Brain microvascular endothelial cell (primary cell): ENCODE data around the gene RPS4Y1.
"Not testable (repeated sequence)": the region's sequence is repeated elsewhere in the genome, so short reads cannot be mapped to it uniquely, and the experiment has no call there.

Experiments used
- DNase-seq: peaks from one replicate; pipeline ENCODE4 v3.0.0-alpha.2; 2020
- H3K27ac ChIP-seq: fragments of 250-450 bp; sonication (Bioruptor Pico); 2 replicates; pipeline ENCODE4 v1.5.1; 2020; ENCODE audit warnings: mild to moderate bottlenecking, moderate library complexity
- H3K27me3 ChIP-seq: fragments of 250-450 bp; sonication (Bioruptor Pico); replicated peaks from 2 replicates; pipeline ENCODE4 v1.5.1; 2020; ENCODE audit warnings: mild to moderate bottlenecking
- H3K36me3 ChIP-seq: fragments of 250-450 bp; sonication (Bioruptor Pico); replicated peaks from 2 replicates; pipeline ENCODE4 v1.5.1; 2020; ENCODE audit warnings: mild to moderate bottlenecking
- H3K4me3 ChIP-seq: 2 replicates; pipeline ENCODE4 v1.5.1; 2011; ENCODE audit warnings: low read depth, mild to moderate bottlenecking, control low read depth, low read length, moderate library complexity
- in situ Hi-C: cut with HindIII; loops from 2 replicates; pipeline ENCODE4 v1.10.0; 2017; ENCODE audit warnings: low sequenced_read_pairs, low pct_ligation_motif_present
- TF ChIP-seq, protein P1 (sequence below): IDR thresholded peaks from 2 replicates; pipeline ENCODE4 v1.5.1; 2011; ENCODE audit warnings: low read depth, mild to moderate bottlenecking, moderate library complexity, low read length, control low read depth, inconsistent platforms; ENCODE audit errors: missing control alignments

Gene RPS4Y1

DNA sequence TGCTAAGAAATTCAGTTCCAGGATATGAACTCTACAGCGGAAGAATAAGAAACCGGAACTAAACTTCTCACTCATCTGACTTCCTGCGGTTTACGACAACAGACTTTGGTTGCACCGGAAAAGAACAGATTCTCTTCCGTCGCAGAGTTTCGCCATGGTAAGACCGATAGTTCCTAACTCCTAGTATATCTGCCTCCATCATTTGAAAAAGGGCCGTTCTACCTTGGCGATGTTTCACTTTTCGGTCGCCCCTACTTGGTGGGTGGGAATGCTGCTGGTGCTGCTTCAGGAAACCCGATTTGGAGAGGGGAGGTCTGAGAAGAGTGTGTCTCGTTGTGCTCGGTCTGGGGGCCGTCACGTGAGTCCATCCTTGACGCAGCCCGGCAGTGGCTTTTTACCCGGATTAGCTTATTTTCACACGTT is at the start of gene RPS4Y1:
TSS of gene RPS4Y1 (plus strand) at position 132 of the 423 bp plus-strand sequence. CDS start at position 155, 23 bp downstream.
- H3K27ac ChIP-seq = no peak within 1 kb of the TSS

DNA sequence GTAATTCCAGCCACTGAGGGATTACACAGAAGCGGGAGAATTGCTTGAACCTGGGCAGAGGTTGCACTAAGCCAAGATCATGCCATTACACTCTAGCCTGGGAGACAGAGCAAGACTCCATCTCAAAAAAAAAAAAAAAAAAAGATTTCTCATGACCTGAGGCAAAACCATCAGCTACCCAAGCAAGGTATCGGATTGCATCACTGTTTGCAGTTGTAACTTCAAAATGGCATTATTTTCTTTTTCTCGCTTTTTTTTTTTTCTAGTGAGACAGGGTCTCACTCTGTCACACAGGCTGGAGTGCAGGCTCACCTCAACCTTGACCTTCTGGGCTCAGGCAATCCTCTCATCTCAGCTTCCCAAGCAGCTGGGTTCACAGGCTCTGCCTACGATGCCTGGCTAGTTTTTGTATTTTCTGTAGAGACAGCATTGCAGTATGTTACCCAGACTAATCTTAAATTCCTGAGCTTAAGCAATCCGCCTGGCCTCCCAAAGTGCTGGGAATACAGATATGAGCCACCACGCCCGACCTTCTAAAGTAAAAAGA is 44.4 kb upstream of the RPS4Y1 start:
- no peak overlapping the region for H3K27ac ChIP-seq
- no peaks in the 10 kb centered on the region for H3K27me3 ChIP-seq
- no peaks in the 10 kb centered on the region for H3K36me3 ChIP-seq
- in situ Hi-C loops = no loop called here
- TF ChIP-seq, protein P1, sequence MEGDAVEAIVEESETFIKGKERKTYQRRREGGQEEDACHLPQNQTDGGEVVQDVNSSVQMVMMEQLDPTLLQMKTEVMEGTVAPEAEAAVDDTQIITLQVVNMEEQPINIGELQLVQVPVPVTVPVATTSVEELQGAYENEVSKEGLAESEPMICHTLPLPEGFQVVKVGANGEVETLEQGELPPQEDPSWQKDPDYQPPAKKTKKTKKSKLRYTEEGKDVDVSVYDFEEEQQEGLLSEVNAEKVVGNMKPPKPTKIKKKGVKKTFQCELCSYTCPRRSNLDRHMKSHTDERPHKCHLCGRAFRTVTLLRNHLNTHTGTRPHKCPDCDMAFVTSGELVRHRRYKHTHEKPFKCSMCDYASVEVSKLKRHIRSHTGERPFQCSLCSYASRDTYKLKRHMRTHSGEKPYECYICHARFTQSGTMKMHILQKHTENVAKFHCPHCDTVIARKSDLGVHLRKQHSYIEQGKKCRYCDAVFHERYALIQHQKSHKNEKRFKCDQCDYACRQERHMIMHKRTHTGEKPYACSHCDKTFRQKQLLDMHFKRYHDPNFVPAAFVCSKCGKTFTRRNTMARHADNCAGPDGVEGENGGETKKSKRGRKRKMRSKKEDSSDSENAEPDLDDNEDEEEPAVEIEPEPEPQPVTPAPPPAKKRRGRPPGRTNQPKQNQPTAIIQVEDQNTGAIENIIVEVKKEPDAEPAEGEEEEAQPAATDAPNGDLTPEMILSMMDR = no peak
- no peak for DNase-seq
- H3K4me3 ChIP-seq = no peak overlapping the region

More for the DNA sequence above, at the start of gene RPS4Y1:
- H3K27me3 ChIP-seq = no peaks in the 10 kb centered on the region
- no peaks in the 10 kb centered on the region for H3K36me3 ChIP-seq
- H3K4me3 ChIP-seq = no peak within 1 kb of the TSS
- DNase-seq = no peak
- in situ Hi-C loops = no loop called here
- TF ChIP-seq, protein P1 = no peak

DNA sequence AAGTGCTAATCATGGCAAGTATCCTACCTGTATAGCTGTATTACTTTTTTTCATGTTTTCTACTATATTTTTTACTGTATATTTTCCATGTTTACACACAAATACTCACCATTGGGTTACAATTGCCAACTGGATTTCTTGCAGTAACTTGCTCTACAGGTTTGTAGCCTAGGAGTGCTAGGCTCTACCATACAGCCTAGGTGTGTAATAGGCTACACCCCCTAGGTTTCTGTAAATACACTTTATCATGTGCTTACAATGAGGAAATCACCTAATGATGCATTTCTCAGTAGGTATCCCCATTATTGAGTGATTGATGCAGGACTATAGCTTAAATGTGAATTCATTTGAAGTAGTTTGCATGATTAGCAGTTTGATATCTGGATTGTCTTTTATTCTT is 43.4 kb upstream of the RPS4Y1 start:
- in situ Hi-C loops = no loop called here
- Histone ChIP-seq H3K27ac (no peak overlapping the region), H3K36me3 (no peaks in the 10 kb centered on the region), H3K4me3 (no peak overlapping the region), H3K27me3 (no peaks in the 10 kb centered on the region)
- DNase-seq = no peak
- TF ChIP-seq, protein P1 = no peak

DNA sequence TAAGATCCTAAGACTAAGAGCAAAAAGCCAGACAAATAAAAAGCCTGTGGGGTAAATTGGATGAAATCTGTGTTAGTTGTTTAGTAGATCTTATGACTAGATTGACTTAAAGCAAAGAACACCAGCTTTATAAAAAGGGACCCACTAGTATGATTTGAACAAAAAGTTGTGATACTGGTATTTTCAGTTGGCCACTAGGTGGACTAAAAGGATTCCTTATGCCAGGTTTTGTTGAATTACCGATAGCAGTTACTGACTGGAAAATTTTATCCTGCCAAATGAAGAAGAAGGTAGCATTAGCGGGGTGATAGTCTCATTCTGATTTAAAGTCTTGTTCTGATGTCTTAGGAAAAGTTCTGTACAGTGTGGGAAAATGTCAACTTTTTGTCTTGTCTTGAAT is 41.2 kb upstream of the RPS4Y1 start:
- in situ Hi-C loops = no loop called here
- no peak overlapping the region for H3K4me3 ChIP-seq
- DNase-seq = no peak

DNA sequence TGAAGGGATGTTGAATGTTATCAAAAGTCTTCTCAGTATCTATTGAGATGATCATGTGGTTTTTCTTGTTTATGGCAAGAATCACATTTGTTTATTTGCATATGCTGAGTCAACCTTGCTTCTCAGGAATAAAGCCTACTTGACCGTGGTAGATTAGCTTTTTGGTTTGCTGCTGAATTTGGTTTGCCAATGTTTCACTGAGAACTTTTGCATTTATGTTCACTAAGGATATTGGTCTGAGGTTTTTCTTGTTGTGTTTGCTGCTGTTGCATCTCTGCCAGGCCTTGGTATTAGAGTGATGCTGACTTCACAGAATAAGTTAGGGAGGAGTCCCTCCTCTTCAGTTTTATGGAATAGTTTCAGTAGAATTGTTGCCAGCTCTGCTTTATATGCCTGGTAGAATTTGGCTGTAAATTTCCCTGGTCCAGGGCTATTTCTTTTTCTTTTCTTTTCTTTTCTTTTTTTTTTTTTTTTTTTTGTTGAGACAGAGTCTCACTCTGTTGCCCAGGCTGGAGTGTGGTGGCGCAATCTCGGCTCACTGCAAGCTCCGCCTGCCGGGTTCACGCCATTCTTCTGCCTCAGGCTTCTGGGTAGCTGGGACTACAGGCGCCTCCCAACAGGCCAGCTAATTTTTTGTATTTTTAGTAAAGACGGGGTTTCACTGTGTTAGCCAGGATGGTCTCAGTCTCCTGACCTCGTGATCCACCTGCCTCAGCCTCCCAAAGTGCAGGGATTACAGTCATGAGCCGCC is 24.1 kb upstream of the RPS4Y1 start:
- DNase-seq, H3K27me3 ChIP-seq, in situ Hi-C loops, H3K4me3 ChIP-seq, H3K36me3 ChIP-seq, H3K27ac ChIP-seq: not testable (repeated sequence)

More for the DNA sequence above, 41.2 kb upstream of the RPS4Y1 start:
- no peaks in the 10 kb centered on the region for H3K27me3 ChIP-seq
- H3K36me3 ChIP-seq = no peaks in the 10 kb centered on the region
- TF ChIP-seq, protein P1 = no peak
- H3K27ac ChIP-seq = no peak overlapping the region

GRCh38 chrY:2824471-2824870 is 16.9 kb upstream of the RPS4Y1 start:
- H3K36me3 ChIP-seq = no peaks in the 10 kb centered on the region
- H3K4me3 ChIP-seq = no peak overlapping the region
- in situ Hi-C loops = no loop called here
- H3K27me3 ChIP-seq = no peaks in the 10 kb centered on the region
- no peak for DNase-seq
- H3K27ac ChIP-seq = no peak overlapping the region
- TF ChIP-seq, protein P1 = no peak
